NB4 (cell line): ENCODE measurements around the gene PCDHA12.
"Not testable (repeated sequence)": the region's sequence is repeated elsewhere in the genome, so short reads cannot be mapped to it uniquely, and the experiment has no call there.

Source experiments
- DNase-seq: peaks from one replicate; pipeline ENCODE4 v3.0.0; 2010; ENCODE audit warnings: low read depth
- H3K4me3 ChIP-seq: one replicate; pipeline ENCODE4 v1.5.1; 2011; ENCODE audit warnings: mild to moderate bottlenecking, low read depth, low read length, moderate library complexity
- CTCF ChIP-seq: IDR thresholded peaks from one replicate; pipeline ENCODE4 v1.5.1; 2012; ENCODE audit warnings: low read depth, low read length
- MAX ChIP-seq: IDR thresholded peaks from 2 replicates; pipeline ENCODE4 v1.6.1; 2011; ENCODE audit warnings: low read depth, low read length
- MYC ChIP-seq: IDR thresholded peaks from 2 replicates; pipeline ENCODE4 v1.6.1; 2011; ENCODE audit warnings: low read depth, low read length
- POLR2A ChIP-seq: IDR thresholded peaks from 2 replicates; pipeline ENCODE4 v1.6.1; 2011; ENCODE audit warnings: mild to moderate bottlenecking; ENCODE audit not compliant: insufficient read length; ENCODE audit errors: extremely low read depth

Gene PCDHA12

GRCh38 chr5:140875085-140876065 lies at the start of gene PCDHA12:
PCDHA12 (plus strand) TSS chr5:140875308; CDS start chr5:140875473, 165 bp downstream.
- DNase-seq = no peak
- no peak within 1 kb of the TSS for H3K4me3 ChIP-seq
- no peak for TF ChIP-seq POLR2A
- TF ChIP-seq MAX = no peak
- peak; percentile 36 for TF ChIP-seq CTCF
- no peak for TF ChIP-seq MYC

GRCh38 chr5:140827704-140828361 lies 47.3 kb upstream of the PCDHA12 start, which contains the start of gene PCDHA6:
PCDHA6 (plus strand) TSS chr5:140827960; CDS start chr5:140828092, 132 bp downstream.
- DNase-seq = no peak
- H3K4me3 ChIP-seq = no peak within 1 kb of the TSS
- TF ChIP-seq POLR2A = no peak
- no peak for TF ChIP-seq MYC
- no peak for TF ChIP-seq MAX
- TF ChIP-seq CTCF = no peak

- TF ChIP-seq MYC = no peak
- TF ChIP-seq MAX = no peak
- DNase-seq = no peak
- H3K4me3 ChIP-seq = no peak overlapping the region
Measured at GRCh38 chr5:140828362-140828737, 46.8 kb upstream of the PCDHA12 start.

GRCh38 chr5:140829511-140830501 lies 45.3 kb upstream of the PCDHA12 start:
- H3K4me3 ChIP-seq, DNase-seq: not testable (repeated sequence)

GRCh38 chr5:140833993-140834392 lies 41.1 kb upstream of the PCDHA12 start, which contains the start of gene PCDHA7:
PCDHA7 (plus strand) TSS chr5:140834269; CDS start chr5:140834384, 115 bp downstream.
- H3K4me3 ChIP-seq = no peak within 1 kb of the TSS
- TF ChIP-seq MYC (no peak), MAX (no peak), CTCF (no peak), POLR2A (no peak)

GRCh38 chr5:140834439-140835008 lies 40.6 kb upstream of the PCDHA12 start:
- not testable (repeated sequence) for H3K4me3 ChIP-seq, DNase-seq

More at GRCh38 chr5:140833993-140834392, 41.1 kb upstream of the PCDHA12 start, which contains the start of gene PCDHA7:
- peak; percentile 16 for DNase-seq
